SH-SY5Y (cell line): ENCODE measurements around the gene SLC38A8.
A peak's percentile ranks its signal among the peaks of the same experiment; 100 is the strongest.

ENCODE experiments used
- GATA2 ChIP-seq: IDR thresholded peaks from 2 replicates; pipeline ENCODE4 v1.6.1; 2011; ENCODE audit warnings: mild to moderate bottlenecking, low read depth, low read length
- GATA3 ChIP-seq: IDR thresholded peaks from 2 replicates; pipeline ENCODE4 v1.6.1; 2011; ENCODE audit warnings: low read depth, mild to moderate bottlenecking, low read length, moderate library complexity

DNA sequence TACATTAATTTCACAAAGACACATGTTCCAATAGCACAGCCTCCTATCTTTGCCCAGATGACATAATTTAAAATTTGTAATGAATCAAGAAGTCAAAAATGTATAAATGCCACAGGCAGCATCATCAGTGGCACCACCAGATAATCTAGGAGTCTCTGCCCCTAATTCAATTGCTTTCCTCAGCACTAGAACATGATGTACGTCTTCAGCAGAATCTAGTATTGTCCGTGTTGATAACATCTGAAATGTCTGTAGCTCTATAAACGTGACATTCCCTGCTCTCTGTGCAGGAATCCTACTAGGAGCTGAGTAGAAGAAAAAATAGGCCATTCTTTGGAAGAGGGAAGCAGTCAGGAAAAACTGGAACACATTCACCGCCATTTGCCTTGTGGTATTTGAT lies 21.4 kb upstream of the SLC38A8 start:
- TF ChIP-seq GATA2, result peak; percentile 69
- no peak for TF ChIP-seq GATA3
